ENCODE results near the gene PADI1.

The PADI1 gene

GRCh38 chr1:17295292-17295691, 90.4 kb downstream of the PADI1 start:
- no peak overlapping the region for H3K27ac ChIP-seq (ENCODE audit: extremely low read depth, low read depth, low read length)
- ChIA-PET CTCF (no interaction called here), POLR2A (interaction anchor here (0.5 kb wide), 1 partner anchor 16 kb away, joined by 3 read pairs; no protein-coding TSS in a partner anchor)
- H3K36me3 ChIP-seq (ENCODE audit: control insufficient read depth in 2 of 2, insufficient read depth in 1 of 2, low read length in 2 of 2): no peaks in the 10 kb centered on the region
- no peak overlapping the region for H3K4me3 ChIP-seq (ENCODE audit: low read depth, low read length)
- no peaks in the 10 kb centered on the region for H3K9me3 ChIP-seq (ENCODE audit: control insufficient read depth, insufficient read depth, low read depth, low read length)
- no peaks in the 10 kb centered on the region for H3K4me1 ChIP-seq (ENCODE audit: control insufficient read depth, insufficient read depth, low read length)
- TF ChIP-seq HOXA7 (CRISPR knock-in tag; IDR thresholded peaks at IDR 0.05; ENCODE audit: borderline replicate concordance) (no peak), PRDM4 (tag by site-specific recombination; IDR thresholded peaks at IDR 0.05) (no peak), WT1 (tag by site-specific recombination; IDR thresholded peaks at IDR 0.05) (no peak), ZFHX2 (tag by site-specific recombination; conservative IDR thresholded peaks at IDR 0.05) (peak; percentile 87), EGR2 (tag by site-specific recombination; IDR thresholded peaks at IDR 0.05; ENCODE audit: low read depth) (peak; percentile 83), ZIC2 (tag by site-specific recombination; IDR thresholded peaks at IDR 0.05) (peak; percentile 71; the same call in 1 of the 2 replicates)
- TF ChIP-seq, protein P1, sequence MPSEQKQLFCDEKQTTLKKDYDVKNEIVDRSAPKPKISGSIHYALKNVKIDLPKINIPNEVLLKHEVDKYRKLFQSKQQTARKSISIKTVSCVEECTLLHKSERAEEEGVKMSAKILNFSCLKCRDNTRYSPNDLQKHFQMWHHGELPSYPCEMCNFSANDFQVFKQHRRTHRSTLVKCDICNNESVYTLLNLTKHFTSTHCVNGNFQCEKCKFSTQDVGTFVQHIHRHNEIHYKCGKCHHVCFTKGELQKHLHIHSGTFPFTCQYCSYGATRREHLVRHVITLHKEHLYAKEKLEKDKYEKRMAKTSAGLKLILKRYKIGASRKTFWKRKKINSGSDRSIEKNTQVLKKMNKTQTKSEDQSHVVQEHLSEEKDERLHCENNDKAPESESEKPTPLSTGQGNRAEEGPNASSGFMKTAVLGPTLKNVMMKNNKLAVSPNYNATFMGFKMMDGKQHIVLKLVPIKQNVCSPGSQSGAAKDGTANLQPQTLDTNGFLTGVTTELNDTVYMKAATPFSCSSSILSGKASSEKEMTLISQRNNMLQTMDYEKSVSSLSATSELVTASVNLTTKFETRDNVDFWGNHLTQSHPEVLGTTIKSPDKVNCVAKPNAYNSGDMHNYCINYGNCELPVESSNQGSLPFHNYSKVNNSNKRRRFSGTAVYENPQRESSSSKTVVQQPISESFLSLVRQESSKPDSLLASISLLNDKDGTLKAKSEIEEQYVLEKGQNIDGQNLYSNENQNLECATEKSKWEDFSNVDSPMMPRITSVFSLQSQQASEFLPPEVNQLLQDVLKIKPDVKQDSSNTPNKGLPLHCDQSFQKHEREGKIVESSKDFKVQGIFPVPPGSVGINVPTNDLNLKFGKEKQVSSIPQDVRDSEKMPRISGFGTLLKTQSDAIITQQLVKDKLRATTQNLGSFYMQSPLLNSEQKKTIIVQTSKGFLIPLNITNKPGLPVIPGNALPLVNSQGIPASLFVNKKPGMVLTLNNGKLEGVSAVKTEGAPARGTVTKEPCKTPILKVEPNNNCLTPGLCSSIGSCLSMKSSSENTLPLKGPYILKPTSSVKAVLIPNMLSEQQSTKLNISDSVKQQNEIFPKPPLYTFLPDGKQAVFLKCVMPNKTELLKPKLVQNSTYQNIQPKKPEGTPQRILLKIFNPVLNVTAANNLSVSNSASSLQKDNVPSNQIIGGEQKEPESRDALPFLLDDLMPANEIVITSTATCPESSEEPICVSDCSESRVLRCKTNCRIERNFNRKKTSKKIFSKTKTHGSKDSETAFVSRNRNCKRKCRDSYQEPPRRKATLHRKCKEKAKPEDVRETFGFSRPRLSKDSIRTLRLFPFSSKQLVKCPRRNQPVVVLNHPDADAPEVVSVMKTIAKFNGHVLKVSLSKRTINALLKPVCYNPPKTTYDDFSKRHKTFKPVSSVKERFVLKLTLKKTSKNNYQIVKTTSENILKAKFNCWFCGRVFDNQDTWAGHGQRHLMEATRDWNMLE (tag by site-specific recombination; conservative IDR thresholded peaks at IDR 0.05; ENCODE audit: low read depth): no peak

Data from HEK293 (cell line).